DOHH2 (cell line): ENCODE results near the gene ZNF770.

Experiments used
- EZH2phosphoT487 ChIP-seq: fragments of 200-600 bp; sonication (generic); IDR thresholded peaks from 2 replicates; pipeline ENCODE4 v1.6.1; 2017; ENCODE audit warnings: borderline replicate concordance, mild to moderate bottlenecking, antibody characterized with exemption, low read length, moderate library complexity, mixed read lengths
- TF ChIP-seq, protein P1 (sequence below): fragments of 200-600 bp; sonication (generic); IDR thresholded peaks from one replicate; pipeline ENCODE4 v1.5.1; 2014; ENCODE audit warnings: antibody characterized with exemption, mild to moderate bottlenecking, low read depth, low read length; ENCODE audit not compliant: poor library complexity, severe bottlenecking

DNA sequence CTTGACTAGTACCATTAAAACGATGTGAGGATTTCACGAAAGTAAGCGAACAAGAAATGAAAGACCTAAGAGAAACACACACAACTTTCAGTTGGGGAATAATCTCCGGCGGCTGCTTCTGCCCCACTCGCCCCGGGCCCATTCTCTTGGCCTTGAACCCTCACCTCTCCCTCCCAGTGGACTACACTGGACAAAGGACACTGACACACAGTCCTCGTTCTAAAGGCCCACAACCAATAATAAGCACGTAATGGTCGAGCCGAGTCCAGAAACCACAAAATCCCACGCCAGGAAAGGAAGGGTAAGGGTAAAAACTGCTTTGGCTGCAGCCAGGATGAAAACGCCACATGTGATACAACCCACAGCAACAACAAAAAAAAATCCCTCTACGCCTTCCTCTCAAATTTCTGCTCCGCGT lies 469 bp downstream of the ZNF770 start:
- TF ChIP-seq, protein P1, sequence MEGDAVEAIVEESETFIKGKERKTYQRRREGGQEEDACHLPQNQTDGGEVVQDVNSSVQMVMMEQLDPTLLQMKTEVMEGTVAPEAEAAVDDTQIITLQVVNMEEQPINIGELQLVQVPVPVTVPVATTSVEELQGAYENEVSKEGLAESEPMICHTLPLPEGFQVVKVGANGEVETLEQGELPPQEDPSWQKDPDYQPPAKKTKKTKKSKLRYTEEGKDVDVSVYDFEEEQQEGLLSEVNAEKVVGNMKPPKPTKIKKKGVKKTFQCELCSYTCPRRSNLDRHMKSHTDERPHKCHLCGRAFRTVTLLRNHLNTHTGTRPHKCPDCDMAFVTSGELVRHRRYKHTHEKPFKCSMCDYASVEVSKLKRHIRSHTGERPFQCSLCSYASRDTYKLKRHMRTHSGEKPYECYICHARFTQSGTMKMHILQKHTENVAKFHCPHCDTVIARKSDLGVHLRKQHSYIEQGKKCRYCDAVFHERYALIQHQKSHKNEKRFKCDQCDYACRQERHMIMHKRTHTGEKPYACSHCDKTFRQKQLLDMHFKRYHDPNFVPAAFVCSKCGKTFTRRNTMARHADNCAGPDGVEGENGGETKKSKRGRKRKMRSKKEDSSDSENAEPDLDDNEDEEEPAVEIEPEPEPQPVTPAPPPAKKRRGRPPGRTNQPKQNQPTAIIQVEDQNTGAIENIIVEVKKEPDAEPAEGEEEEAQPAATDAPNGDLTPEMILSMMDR, result no peak
- no peak for TF ChIP-seq EZH2phosphoT487
